ENCODE measurements around the gene LPIN1.

The LPIN1 gene

DNA sequence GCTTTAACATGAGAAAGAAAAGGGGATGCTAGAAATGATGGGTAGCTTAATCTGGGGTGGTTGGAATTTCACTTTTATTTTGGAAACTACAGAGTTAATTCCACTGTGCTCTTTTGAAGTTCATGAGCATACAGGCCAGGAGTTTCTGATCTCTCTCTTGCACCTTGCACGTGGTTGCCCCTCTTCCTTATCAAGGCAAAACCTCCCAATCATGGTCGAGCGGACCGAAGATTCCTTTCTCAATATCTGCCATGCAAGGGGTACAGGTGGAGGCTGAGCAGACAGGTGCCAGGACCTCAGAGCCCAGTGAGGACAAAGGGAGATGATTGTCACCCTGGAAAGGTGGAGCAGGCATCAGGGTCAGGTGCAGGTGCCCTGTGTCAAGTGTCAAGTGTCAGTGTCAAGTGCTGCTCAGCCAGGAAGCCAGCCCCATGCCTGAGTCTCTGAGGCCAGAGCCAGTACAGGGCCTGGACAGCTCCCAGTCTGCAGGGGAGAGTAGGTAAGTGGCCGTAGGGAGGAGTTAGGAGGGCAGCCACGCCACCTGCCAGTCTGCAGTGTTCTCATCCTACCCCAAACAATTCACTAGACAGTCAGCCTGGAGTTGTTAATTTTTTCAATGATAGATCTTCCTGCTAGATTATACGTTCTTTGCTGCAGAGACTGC is 42.2 kb downstream of the LPIN1 start:
- no peak for DNase-seq (ENCODE audit: low read depth in 2 of 2)
- no peak overlapping the region for H3K4me3 ChIP-seq (replicated peaks in 1 of 2; ENCODE audit: low read depth in 2 of 2, low read length in 2 of 2)
- TF ChIP-seq, protein P1, sequence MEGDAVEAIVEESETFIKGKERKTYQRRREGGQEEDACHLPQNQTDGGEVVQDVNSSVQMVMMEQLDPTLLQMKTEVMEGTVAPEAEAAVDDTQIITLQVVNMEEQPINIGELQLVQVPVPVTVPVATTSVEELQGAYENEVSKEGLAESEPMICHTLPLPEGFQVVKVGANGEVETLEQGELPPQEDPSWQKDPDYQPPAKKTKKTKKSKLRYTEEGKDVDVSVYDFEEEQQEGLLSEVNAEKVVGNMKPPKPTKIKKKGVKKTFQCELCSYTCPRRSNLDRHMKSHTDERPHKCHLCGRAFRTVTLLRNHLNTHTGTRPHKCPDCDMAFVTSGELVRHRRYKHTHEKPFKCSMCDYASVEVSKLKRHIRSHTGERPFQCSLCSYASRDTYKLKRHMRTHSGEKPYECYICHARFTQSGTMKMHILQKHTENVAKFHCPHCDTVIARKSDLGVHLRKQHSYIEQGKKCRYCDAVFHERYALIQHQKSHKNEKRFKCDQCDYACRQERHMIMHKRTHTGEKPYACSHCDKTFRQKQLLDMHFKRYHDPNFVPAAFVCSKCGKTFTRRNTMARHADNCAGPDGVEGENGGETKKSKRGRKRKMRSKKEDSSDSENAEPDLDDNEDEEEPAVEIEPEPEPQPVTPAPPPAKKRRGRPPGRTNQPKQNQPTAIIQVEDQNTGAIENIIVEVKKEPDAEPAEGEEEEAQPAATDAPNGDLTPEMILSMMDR (IDR thresholded peaks at IDR 0.05; ENCODE audit: low read depth, low read length): no peak

DNA sequence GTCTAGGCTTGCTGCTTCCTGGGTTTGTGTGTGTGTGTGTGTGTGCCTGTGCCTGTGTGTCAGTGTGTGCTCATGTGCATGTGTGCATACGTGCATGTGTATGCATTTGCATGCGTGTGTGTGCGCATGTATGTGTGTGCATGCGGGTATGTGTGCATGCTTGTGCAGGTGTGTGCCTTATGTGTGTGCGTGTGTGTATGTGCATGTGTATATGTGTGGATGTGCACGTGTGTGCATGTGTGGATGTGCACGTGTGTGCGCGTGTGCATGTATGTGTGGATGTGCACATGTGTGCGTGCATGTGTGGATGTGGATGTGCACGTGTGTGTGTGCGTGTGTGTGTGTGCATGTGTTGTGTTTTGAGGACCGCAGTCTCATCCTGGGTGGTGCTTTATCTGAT is 42.8 kb downstream of the LPIN1 start:
- H3K4me3 ChIP-seq (replicated peaks in 1 of 2; ENCODE audit: low read depth in 2 of 2, low read length in 2 of 2): no peak overlapping the region
- TF ChIP-seq, protein P1 (IDR thresholded peaks at IDR 0.05; ENCODE audit: low read depth, low read length): no peak
- DNase-seq (ENCODE audit: low read depth in 2 of 2): no peak

DNA sequence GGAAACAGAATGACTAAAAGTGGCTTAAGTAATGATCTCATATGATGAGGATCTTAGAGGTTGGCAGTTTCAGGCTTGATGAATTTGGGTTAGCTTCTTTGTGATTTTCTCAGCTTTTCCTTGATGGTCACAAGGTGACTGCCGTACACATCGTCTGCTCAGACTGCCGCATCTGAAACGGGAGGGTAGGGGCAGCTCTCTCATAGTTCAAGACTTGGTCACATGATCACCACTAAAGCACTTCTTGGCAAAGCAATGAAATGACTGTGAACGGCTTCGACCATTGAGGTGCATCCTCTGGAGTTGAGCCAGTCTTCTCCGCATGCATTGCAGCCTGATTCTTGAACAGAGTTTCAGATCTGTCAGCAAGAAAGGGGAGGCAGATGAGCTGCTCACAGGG is 43.8 kb downstream of the LPIN1 start:
- DNase-seq (ENCODE audit: low read depth in 2 of 2): no peak
- TF ChIP-seq, protein P1 (IDR thresholded peaks at IDR 0.05; ENCODE audit: low read depth, low read length): no peak
- H3K4me3 ChIP-seq (replicated peaks in 1 of 2; ENCODE audit: low read depth in 2 of 2, low read length in 2 of 2): no peak overlapping the region

DNA sequence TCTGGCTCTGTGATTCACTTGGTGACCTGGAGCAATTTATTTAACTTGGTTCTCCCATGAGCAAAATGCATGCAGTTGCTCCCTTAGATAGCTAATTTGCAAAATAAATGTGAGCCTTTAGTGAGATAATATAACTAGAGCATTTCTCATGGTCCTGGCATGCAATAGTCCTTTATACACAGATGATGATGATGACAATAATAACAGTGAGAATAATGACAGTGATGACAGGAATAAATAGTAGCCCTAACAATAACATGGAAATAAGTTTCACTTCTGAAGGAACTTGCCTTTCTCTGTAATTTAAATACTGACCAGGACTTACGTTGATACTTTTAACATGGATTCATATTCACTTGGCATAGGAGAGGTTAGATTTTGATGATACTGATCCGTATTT is 49.2 kb downstream of the LPIN1 start:
- DNase-seq (ENCODE audit: low read depth in 2 of 2): no peak
- H3K4me3 ChIP-seq (replicated peaks in 1 of 2; ENCODE audit: low read depth in 2 of 2, low read length in 2 of 2): no peak overlapping the region
- TF ChIP-seq, protein P1 (IDR thresholded peaks at IDR 0.05; ENCODE audit: low read depth, low read length): no peak

DNA sequence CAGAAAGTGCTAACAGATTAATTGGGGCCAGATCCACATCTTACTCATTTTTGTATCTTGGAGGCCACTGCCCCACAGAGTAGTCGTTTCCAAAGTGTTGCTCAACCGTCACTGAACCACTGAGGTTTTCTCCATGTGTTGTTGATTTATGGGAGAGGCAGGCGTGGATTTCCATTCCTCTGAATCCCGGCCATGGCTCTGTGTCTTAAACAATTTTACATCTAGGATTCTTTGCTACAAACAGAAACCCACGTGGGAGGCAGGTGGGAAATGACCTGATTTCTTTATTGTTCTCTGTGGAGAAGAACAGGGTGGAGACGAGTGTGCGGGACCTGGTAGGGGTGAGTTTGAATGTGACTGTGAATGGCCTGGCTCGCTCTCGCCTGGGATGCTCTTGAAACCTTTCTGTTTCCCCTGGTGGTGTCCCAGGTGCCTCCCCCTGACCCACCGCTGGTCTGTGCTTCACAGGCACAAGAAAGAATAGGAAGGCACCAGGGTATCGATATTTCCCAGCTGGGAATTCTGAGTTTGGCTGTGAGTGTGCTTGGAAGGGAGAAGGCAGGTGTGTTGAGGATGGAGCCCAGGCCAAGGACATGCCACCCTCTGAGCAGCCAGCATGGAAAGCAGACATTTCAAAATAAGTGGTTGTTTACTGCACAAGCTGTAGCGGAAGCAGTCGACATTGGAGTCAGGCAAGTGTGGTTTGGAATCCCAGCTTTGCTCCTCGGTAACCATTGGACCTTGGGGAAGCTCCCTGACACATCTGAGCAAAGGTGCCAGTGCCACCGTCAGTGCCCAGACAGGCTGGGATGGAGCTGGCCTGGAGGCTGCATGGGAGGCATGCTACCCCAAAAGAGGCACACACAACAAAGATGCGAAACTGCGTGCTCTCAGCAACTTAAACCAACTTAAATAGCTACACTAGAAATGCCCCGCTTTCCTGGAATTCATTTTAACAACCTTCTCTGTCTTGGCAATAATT is 50.0 kb downstream of the LPIN1 start:
- TF ChIP-seq, protein P1 (IDR thresholded peaks at IDR 0.05; ENCODE audit: low read depth, low read length): no peak
- DNase-seq (ENCODE audit: low read depth in 2 of 2): peak in 1 of 2 donors; percentile 30
- H3K4me3 ChIP-seq (replicated peaks in 1 of 2; ENCODE audit: low read depth in 2 of 2, low read length in 2 of 2): no peak overlapping the region

GRCh38 chr2:11797846-11798245 is 51.4 kb downstream of the LPIN1 start:
- no peak overlapping the region for H3K4me3 ChIP-seq (replicated peaks in 1 of 2; ENCODE audit: low read depth in 2 of 2, low read length in 2 of 2)
- no peak for DNase-seq (ENCODE audit: low read depth in 2 of 2)
- TF ChIP-seq, protein P1 (IDR thresholded peaks at IDR 0.05; ENCODE audit: low read depth, low read length): no peak
